Activated T-cell treated with anti-CD3 and anti-CD28 coated beads for 1 hour (primary cell): ENCODE data around the gene ITGB3.
"Not testable (repeated sequence)": the region's sequence is repeated elsewhere in the genome, so short reads cannot be mapped to it uniquely, and the experiment has no call there.

ENCODE experiments used
- DNase-seq: peaks from one replicate; pipeline ENCODE4 v3.0.0-alpha.2; 2020; ENCODE audit warnings: low read depth

Gene ITGB3

DNA sequence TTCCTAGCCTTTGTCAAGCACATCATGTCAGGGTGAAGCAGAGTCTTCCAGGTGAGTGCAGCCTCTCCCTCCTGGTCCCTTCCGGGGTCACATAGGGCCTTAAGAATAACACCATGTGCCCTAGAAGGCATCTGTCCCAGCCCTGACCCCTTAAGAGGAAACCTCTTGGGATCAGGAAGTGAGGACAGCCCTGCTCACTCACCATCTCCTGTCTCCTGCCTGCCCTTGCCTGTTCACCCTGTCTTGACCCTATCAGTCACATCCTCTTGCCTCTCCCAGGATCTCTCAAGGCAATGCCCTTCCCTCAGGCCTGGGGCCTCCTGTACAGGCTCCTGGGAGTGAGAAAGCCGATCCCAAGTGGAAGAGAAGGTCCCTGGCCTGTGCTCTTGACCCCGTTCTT is 30.6 kb upstream of the ITGB3 start:
- DNase-seq = no peak

DNA sequence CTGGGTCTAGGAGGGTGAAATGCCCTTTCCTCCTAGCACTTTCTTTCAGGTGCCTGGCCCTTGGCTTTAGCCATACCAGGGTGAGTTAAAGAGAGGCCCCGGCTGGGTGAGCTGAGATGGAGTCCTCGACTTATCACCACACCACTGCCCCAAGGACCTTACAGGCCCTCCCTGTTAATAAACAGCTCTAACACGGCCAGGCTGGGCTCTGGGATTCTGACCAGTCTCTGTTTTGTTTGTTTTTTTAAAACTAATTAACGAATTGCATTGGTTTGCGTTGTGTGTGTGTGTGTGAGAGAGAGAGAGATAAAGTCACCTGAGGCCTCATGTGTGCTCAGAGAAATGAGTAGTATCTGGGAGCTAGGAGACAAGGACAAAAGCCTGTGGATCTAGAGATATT is 30.2 kb upstream of the ITGB3 start:
- no peak for DNase-seq

DNA sequence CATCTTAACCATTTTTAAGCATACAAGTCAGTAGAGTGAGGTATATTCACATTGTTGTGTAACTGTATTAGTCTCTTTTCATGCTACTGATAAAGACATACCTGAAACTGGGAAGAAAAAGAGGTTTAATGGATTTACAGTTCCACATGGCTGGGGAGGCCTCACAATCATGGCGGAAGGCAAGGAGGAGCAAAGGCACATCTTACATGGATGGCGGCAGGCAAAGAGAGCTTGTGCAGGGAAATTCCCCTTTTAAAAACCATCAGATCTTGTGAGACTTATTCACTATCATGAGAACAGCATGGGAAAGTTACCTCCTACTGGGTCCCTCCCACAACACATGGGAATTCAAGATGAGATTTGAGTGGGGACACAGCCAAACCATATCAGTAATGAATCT is 29.6 kb upstream of the ITGB3 start:
- DNase-seq = not testable (repeated sequence)

DNA sequence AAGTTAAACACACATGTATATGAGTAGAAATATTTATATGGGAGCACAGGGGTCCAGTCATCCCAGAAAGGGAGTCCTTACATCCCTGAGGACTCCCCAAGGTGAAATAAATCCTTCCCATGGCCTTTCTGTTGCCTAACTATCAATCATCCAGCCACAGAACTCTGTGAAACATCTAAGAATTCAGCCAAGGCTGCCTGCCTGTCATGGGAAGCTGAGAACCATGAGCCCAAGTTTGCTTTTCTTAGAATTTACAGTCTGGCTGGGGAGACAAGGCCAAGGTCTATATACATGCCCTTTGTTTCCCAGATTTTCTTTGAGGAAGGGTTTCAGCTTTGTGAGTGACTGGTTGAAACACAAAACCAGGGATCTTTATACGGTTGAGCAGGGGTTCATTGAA is 28.7 kb upstream of the ITGB3 start:
- DNase-seq = no peak

DNA sequence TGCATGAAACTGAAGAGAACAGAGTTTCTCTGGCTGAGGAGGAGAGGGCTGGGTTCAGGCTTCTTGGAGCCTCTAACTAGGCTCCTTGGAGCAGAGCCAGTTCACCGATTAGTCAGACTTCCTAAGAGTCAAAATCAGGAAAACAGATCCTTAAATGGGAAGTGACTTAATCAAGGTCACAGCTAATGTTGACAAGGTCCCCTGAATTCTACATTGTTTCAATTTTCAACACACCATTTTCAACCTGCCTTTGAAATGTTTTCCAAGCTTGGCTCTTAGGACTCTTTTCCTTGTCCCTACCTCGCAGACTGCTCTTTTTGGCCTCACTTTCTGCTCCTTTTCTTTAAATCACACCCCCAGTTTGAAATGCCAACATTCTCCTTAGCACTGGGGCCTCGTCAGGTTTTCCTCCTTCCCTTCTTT is 28.2 kb upstream of the ITGB3 start:
- DNase-seq = no peak

DNA sequence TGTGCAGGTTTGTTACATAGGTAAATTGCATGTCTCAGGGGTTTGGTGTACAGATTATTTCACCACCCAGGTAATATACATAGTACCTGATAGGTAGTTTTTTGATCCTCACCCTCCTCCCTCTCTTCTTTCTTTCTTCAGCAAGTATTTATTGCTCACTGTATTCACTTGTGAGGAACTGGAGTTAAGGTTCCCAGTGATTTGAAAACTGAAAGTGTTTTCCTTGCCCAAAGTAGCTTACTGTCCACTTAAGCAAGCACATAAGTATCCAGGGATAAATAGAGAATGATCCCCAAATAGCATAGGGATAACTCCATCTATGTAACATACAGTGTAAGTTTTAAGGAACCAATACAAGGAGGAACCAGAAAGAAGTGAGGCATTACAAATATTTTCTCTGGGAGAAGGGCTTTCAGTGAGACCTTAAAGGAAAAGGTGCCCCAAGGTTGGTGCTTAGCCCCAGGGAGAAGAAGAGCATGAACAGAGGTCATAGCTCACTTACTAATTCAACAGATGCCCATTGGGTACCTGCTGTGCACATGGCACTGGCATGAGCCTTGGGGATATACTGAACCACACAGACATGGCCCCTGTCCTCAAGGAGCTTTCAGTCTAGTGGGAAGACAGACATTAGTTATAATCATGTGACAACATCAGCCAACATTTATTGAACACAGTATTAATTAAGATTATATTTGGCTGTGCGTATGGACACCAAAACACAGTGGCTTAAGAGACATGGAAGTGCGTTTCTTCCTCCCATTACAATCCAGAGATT is 27.5 kb upstream of the ITGB3 start:
- no peak for DNase-seq

DNA sequence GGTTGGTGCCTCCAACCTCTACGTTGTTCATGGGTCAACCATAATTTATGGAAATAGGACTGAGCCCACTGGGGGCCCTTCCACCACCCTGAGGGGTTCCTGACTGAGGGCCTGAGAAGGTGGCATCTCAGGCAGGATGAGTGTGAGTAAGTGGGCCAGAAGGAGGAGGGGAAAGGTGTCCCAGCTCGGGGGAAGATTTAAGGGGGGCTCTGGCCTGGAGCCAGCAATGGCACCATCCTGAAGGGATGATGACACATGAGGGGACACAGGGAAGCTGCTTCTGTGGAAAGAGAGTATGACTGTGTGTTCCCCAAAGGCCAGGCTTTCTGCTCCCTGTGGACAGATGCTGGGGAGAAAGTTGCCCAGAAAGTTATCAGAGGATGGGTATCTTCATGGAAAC is 25.8 kb upstream of the ITGB3 start:
- no peak for DNase-seq

DNA sequence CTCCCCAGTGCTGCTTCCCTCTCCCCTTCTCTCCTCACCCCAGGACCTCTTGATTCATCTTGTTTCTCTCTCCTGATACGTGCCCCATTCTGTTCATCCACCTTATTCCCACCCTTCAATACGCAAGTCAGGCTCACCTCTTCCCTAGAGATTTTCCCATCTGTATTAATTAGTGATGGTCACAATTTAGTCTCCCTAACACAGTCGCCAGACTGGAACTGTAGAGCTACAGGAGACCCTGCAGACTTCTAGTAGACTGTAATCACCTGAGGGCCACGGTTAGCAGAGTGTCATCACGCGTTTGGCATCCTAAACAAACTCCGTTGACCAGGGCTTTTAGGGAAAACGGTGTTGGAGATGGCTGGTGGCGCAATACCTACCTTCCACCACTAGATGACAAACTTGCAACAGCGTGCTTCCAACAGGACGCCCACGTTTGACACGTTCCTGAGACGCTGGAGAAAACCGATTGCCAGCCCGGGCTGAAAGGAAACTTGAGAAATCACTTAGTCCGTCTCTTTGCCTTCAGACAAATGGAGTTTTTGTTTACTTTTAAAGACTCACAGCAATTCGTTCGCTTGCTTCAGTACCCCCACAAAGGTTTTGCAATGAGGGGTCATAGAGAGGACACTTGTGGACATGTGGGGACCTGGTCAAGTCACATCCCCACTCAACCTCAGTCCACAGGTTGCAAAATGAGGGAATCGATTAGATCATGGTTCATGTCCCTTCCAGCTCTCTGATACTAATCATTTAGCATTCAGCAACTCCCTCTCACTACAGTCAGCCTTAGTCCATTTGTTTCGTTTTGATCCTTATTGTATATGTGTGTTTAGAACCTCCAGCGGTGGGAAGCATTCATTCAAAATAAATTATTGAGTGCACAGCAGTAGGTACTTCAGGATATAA is 23.8 kb upstream of the ITGB3 start:
- DNase-seq = peak; percentile 47

DNA sequence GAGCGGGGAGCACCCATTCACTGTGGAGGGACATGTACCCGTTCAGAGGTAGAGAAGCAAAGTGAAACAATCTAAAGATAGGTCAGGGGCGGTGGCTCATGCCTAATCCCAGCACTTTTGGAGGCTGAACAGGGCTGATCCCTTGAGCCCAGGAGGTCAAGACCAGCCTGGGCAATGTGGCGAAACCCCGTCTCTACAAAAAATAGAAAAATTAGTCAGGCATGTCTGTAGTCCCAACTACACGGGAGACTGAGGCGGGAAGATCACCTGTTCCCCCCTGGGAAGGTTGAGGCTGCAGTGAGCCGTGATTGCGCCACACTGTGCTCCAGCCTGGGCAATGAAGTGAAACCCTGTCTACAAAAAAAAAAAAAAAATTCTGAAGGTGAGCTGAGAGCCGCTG is 22.8 kb upstream of the ITGB3 start:
- no peak for DNase-seq

DNA sequence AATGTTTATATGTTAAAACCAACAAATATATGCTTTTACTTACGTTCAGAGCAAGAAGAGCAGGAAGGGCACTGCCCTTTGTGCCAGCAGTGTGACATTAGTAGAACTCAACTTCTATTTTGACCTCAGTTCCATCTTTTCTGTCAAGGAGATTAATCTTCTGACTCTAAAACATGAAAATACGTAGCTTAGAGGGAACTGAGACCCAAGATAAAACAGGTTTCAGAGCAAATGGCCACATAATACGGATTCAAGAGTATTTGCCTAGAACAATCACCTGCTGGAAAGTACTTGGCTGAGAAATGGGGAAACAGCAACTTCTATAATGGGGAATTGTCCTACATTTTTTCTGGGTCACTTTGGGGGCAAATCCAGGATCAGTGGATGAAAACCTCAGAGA is 22.3 kb upstream of the ITGB3 start:
- no peak for DNase-seq

DNA sequence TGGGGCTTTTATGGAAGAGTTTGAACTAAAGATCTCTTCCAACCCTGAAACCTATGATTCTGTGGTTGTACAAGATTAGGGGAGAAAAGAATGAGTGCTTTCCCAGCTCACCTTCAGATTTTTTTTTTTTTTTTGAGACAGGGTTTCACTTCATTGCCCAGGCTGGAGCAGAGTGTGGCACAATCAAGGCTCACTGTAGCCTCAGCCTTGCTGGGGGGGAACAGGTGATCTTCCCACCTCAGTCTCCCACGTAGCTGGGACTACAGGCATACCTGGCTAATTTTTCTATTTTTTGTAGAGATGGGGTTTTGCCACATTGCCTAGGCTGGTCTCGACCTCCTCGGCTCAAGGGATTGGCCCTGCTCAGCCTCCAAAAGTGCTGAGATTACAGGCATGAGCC is 21.8 kb upstream of the ITGB3 start:
- DNase-seq = no peak

DNA sequence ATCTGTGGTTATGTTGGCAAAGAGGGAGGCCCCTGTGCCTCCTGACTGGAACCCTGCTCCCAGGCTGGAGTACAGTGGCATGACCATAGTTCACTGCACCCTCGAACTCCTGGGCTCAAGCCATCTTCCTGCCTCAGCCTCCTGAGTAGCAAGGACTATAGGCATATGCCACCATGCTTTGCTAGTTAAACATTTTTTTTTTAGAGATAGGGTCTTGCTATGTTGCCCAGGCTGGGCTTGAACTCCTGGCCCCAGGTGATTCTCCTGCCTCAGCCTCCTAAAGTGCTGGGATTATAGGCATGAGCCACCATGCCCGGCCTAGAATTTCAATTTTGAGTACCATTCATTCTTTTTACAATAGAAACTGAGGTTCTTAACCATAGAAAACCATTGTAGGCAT is 21.2 kb upstream of the ITGB3 start:
- DNase-seq = no peak

DNA sequence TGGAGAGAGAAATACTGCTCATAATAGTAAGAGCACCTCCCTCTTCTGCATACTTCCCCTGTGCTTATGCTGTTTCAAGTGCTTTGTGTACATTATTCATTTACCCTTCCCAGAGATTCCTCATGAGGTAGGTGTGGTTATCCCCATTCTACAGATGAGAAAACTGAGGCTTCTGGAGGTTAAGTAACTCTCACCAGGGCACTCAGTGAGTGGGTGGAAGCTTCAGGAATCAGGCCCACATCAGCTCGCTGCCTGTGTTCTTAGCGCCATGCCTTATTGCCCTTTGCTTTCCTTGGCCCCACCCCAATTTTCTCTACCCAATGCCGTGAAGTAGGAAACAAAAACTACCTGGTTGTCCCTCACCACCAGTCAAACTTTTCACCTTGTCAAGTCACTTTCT is 18.1 kb upstream of the ITGB3 start:
- DNase-seq = no peak

DNA sequence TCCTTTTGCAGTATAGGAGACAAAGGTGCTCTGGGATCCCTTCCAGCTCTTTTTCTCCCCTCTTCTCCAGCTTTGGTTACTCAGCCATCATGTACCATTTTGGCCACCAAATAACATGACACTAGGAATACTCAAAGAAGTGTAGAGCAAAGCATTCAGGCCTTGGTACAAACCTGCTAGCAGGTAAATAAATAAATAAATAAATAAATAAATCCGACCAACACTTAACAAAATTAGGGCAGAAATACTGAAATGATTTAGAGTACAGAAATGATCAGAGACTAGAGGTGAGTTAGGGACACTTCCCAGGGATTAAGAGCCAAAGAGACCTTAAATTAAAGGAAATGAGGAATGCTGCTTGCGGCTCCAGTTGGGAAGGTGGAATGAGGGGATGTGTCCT is 17.7 kb upstream of the ITGB3 start:
- DNase-seq = no peak

DNA sequence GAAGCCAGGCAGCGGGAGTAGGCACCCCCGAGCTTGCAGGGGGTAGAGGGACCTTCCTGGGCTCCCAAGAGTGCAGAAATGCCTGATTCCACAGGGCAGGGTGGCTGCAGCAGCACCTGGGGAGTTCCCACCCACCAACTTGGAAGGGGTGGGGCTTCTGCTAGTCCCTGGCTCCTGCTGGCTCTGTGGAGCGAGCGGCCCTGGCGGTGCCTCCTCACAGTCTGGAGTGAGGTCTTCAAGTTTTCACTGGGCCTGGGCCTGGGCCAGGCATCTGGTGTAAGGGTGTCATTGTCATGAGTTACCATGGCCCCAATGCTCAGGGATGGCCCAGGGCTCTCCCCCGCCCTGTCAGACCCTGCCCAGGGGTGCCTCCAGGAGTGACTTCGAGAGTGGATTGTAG is 15.8 kb upstream of the ITGB3 start:
- no peak for DNase-seq

DNA sequence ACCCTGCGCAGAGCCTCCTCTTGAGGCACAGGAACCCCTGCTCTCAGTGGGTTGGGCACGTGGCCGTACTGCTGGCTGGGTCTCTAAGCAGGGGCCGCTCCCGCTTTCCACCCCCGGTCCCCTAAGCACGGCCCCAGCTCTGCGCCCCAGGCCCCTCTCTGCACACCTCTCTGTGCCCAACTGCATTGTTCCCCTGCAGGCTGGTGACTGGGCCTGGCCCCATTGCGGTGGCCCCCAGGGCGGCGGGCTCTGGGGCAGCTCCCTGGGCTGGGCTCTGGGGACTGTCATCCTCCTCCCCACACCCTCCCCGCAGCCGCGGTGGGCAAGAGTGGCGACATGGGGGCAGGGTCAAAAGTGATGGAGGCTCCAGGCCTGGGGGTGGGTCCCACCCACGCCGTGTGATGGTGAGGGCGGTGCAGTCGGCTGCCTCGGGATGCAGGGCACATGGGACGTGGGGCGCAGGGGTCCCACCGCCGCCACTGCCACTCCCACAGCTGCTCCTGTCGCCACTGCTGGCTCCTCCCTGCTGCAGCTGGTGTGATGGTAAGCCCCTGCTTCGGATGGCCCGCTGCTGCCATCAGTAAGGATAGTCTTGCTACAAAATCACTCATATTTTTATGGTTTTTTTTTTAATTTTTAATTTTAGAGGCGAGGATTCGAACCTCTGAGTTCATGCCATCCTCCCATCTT is 15.2 kb upstream of the ITGB3 start:
- DNase-seq = no peak

DNA sequence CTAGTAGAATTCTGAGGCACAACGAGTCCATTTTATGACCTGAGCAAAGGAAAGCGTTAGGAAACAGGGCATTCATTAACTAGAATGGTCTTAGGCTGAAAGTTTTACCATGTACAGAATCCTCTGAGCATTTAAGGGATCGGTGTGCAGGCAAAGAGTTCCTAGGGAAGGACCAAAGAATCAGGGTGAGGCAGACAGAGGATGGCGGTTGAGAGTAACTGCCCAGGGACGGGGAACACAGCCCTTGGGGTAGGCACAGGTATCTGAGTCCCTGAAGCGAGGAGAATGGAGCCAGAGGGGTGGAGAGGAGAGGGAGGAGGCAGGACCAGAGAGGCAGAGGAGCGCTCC is 14.0 kb upstream of the ITGB3 start:
- no peak for DNase-seq

DNA sequence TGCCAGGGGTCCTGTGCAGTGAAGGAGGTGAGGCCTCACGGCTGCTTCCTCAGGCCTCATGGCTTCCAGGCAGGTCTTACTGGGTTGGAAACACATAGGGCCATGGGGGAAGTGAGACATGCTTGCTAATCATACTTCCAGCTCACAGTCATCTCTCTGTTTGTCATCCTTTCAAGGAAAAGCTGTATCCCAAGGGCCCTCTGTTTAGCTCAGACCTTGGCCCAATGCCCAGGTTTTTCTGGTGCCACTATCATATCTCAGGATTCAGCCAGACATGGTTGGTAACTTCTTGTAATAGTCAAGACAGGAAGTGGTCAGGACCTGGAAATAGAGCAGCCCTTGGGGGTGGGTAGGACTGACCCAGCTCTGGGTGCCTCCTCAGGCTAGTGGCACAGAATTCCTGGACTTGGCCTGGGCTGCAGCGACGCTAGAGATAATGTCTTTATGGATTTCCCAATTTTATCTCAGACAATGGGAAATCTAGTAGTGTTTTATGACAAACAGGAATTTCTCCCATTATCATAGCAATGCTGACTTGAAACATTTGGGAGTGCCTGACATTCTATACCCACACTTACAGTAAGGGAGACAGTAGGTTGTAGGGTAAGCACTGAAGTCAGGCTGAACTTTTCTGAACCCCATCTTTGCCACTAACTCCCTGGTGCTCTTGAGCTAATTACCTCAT is 13.5 kb upstream of the ITGB3 start:
- DNase-seq = no peak

DNA sequence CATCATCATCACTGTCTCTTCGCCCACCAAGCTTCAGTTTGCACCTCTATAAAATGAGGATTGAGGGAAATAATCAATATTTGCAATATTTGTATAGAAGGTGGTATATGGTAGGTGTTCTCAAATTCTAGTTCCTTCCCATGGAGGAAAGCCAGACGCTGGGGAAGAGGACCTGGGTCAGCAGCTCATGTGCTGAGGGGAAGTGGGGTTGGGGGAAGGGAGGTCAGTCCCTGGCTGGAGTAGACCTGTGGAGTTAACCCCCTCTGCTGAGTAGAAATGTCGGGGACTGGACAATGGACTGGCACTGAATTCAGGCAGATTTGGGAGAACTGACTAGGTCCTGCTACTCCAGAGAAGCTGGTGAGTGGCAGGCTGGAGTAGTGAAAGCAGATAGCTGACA is 12.8 kb upstream of the ITGB3 start:
- no peak for DNase-seq

DNA sequence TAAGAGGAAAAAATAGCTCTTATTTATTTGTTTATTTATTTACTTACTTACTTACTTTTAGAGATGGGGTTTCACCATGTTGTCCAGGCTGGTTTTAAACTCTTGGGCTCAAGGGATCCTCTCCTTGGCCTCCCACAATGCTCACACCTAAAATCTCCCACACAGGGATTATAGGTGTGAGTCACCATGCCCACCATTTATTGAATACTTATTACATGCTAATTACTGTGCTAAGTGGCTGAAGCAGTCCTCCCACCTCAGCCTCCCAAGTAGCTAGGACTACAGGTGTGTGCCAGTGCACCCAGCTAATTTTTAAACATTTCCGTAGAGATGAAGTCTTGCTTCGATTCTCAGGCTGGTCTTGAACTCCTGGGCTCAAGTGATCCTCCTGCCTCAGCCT is 11.0 kb upstream of the ITGB3 start:
- no peak for DNase-seq

DNA sequence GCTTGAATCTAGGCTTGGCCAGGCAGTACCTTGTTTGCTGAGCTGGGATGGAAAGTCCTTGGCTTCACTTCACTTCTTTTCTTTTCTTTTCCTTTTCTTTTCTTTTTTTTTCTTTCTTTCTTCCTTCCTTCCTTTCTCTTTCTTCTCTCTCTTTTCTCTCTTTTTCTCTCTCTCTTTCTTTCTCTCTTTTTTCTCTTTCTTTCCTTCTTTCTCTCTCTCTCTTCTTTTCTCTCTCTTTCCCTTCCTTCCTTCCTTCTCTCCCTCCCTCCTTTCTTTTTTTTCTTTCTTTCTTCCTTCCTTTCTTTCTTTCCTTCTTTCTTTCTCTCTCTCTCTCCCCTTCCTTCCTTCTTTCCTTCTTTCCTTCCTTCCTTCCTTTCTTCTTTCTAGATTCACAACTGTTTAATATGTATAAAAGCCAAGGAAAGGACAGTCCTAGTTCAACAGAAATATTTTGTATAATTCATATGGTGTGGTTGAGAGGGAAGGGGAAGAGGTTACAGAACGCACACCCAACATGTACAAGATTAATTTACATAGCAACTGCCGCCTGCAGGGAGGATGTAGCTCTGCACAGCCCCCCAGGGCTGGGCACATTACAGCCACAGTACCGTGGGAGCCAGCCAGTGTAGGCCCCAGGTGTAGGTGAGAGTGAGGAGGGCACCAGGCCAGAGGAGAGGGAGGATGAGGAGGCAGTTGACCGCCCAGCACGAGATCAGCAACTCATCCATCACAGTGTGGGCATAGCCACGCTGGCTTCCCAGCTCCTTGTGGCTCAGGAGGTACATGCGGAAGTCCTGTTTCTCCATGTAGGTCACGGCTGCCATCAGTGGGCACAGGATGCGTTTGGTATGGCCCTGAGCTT is 9.7 kb upstream of the ITGB3 start:
- DNase-seq = no peak
